Uterus (tissue), 2 donors: ENCODE measurements around the gene JUN.

Source experiments
- POLR2A ChIP-seq, 2 donors: fragments of 450-650 bp; IDR thresholded peaks; one replicate each; pipeline ENCODE4 v1.6.1; 2016; ENCODE audit warnings: antibody characterized with exemption in 2 of 2, mild to moderate bottlenecking in 1 of 2, moderate library complexity in 1 of 2
- TF ChIP-seq, protein P1 (sequence below), 4 experiments: fragments of 200-600 bp in 2 of 4; fragments of 450-650 bp in 2 of 4; sonication (generic) in 2 of 4; IDR thresholded peaks; one replicate each; pipeline ENCODE4 v1.5.1; 2016 to 2019; ENCODE audit warnings: antibody characterized with exemption in 4 of 4, mild to moderate bottlenecking in 2 of 4, moderate library complexity in 1 of 4

DNA sequence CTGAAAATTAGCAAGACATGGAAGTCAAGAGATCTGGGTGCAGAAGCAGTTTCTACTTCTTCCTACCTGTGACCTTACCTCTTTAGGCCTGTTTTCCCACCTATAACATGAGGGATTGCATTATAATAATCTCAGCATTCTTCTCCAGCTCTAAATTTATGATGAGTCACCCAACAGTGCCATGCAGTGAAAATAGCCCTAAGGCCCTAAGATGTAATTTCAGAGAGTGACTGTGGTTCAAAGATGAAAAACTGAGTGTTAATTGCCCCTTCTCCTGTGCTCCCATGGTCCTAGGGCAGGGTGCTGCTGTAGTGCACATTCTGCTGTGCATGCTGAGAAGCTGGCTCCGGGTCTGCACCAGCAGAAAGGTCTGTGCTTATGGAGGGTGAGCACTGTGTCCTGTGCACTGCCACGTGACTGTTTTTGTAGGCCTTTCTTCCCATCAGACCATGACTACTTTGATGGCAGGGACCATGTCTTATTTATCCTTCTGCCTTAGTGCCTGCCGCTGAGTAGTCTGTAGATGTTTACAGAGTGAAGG, 29.7 kb downstream of the JUN start:
- TF ChIP-seq, protein P1, sequence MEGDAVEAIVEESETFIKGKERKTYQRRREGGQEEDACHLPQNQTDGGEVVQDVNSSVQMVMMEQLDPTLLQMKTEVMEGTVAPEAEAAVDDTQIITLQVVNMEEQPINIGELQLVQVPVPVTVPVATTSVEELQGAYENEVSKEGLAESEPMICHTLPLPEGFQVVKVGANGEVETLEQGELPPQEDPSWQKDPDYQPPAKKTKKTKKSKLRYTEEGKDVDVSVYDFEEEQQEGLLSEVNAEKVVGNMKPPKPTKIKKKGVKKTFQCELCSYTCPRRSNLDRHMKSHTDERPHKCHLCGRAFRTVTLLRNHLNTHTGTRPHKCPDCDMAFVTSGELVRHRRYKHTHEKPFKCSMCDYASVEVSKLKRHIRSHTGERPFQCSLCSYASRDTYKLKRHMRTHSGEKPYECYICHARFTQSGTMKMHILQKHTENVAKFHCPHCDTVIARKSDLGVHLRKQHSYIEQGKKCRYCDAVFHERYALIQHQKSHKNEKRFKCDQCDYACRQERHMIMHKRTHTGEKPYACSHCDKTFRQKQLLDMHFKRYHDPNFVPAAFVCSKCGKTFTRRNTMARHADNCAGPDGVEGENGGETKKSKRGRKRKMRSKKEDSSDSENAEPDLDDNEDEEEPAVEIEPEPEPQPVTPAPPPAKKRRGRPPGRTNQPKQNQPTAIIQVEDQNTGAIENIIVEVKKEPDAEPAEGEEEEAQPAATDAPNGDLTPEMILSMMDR (IDR thresholded peaks at IDR 0.05), result no peak
- no peak for TF ChIP-seq POLR2A (IDR thresholded peaks at IDR 0.05)
